Measurements from ENCODE around the gene PRR5L.
"Not testable (repeated sequence)": the region's sequence is repeated elsewhere in the genome, so short reads cannot be mapped to it uniquely, and the experiment has no call there.

PRR5L gene

DNA sequence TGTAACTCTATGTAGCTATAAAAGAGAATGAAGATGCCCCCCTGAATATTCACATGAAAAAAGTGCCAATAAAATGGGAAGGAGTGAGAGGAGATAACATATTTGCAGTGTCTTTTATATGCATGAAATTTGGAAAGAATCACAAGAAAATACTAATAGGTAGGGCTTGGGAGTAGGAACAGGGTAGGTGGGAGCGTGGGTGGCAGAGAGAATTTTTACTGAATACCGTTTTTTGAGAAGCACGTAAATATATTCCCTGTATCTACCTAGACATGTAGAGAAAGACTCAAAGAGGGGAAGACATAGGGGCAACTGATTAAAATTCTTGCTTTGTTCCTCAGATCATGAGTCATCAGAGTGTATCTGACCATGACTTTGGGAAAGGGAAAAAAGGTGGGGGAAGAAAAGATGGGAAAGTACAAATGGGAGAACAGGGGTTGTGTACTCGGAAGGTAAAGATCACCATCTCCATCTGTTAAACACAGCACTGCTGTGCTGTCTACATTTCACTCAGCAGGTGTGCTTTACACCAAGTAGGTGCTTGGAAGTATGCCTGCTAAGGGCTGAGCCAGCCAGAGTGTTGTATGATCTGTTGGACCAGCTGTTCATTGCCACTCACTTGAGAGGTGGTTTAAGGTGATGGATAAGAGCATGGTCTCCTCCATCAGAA, 16.0 kb downstream of the PRR5L start:
- H3K9me3 ChIP-seq (ENCODE audit: control insufficient read depth, insufficient read depth, low read length): no peaks in the 10 kb centered on the region
- no peaks in the 10 kb centered on the region for H3K27me3 ChIP-seq (ENCODE audit: control insufficient read depth, insufficient read depth, low read length)
- H3K4me1 ChIP-seq (ENCODE audit: control insufficient read depth, insufficient read depth, low read length): peaks cover 2% of the 10 kb centered on the region
- H3K4me3 ChIP-seq (ENCODE audit: low read depth, low read length): no peak overlapping the region
- no peaks in the 10 kb centered on the region for H3K36me3 ChIP-seq (ENCODE audit: control insufficient read depth, insufficient read depth, low read length)
- H3K9ac ChIP-seq (ENCODE audit: low read depth, low read length): no peak overlapping the region

DNA sequence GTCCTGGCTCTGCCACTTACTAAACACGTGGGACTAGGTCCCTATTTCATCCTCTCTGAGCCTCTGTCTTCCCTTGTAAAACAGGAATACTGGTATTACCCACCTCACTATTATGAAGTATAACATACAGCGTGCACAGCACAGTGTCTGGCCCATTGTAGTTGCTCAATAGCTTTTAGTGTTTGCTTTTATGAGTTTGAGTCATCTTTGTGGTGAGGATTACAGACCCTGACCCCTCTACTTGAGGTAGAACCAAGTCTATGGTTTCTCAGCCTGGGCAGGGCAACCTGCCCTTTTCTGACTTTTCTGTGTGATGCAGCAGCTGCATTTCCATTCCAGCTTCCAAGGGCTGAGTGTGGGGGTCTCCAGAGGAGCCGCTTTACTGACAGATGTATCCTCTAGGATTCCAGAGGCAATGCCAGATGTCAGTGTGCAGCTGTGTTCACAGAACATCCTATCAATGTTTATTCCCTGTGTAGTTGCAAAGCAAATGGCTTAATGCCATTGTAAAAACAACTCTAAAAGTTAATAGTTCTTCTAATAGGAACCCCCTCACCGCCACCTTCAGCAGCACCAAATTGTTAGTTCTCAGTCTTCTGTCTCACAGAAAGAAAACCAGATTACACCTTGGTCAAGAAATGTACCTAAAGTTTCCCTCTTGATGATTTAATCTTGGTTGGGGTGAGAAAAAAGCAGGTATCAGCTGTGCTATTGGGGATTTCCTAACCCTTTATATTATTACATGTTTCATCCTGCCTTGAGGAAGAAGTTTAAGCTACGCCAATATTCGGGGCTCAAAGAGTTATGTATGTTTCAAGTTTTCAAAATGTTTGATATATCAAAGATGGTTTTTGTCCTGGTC, 16.8 kb downstream of the PRR5L start:
- H3K4me1 ChIP-seq (ENCODE audit: control insufficient read depth, insufficient read depth, low read length): peaks cover 2% of the 10 kb centered on the region
- no peak overlapping the region for H3K9ac ChIP-seq (ENCODE audit: low read depth, low read length)
- H3K4me3 ChIP-seq (ENCODE audit: low read depth, low read length): no peak overlapping the region
- H3K36me3 ChIP-seq (ENCODE audit: control insufficient read depth, insufficient read depth, low read length): no peaks in the 10 kb centered on the region
- H3K27me3 ChIP-seq (ENCODE audit: control insufficient read depth, insufficient read depth, low read length): no peaks in the 10 kb centered on the region
- H3K9me3 ChIP-seq (ENCODE audit: control insufficient read depth, insufficient read depth, low read length): no peaks in the 10 kb centered on the region

- no peak overlapping the region for H3K4me3 ChIP-seq (ENCODE audit: low read depth, low read length)
- H3K9me3 ChIP-seq (ENCODE audit: control insufficient read depth, insufficient read depth, low read length): no peaks in the 10 kb centered on the region
- H3K9ac ChIP-seq (ENCODE audit: low read depth, low read length): no peak overlapping the region
- no peaks in the 10 kb centered on the region for H3K27me3 ChIP-seq (ENCODE audit: control insufficient read depth, insufficient read depth, low read length)
- peaks cover 11% of the 10 kb centered on the region for H3K4me1 ChIP-seq (ENCODE audit: control insufficient read depth, insufficient read depth, low read length)
- H3K36me3 ChIP-seq (ENCODE audit: control insufficient read depth, insufficient read depth, low read length): no peaks in the 10 kb centered on the region
These were observed 17.8 kb downstream of the PRR5L start for GRCh38 chr11:36313750-36314433.

GRCh38 chr11:36314434-36314767, 18.3 kb downstream of the PRR5L start:
- Histone ChIP-seq H3K4me3 (ENCODE audit: low read depth, low read length) (no peak overlapping the region), H3K36me3 (ENCODE audit: control insufficient read depth, insufficient read depth, low read length) (no peaks in the 10 kb centered on the region), H3K9me3 (ENCODE audit: control insufficient read depth, insufficient read depth, low read length) (no peaks in the 10 kb centered on the region), H3K9ac (ENCODE audit: low read depth, low read length) (no peak overlapping the region), H3K27me3 (ENCODE audit: control insufficient read depth, insufficient read depth, low read length) (no peaks in the 10 kb centered on the region), H3K4me1 (ENCODE audit: control insufficient read depth, insufficient read depth, low read length) (peaks cover 16% of the 10 kb centered on the region)

- H3K27me3 ChIP-seq (ENCODE audit: control insufficient read depth, insufficient read depth, low read length): no peaks in the 10 kb centered on the region
- H3K9ac ChIP-seq (ENCODE audit: low read depth, low read length): no peak overlapping the region
- H3K4me3 ChIP-seq (ENCODE audit: low read depth, low read length): no peak overlapping the region
- no peaks in the 10 kb centered on the region for H3K36me3 ChIP-seq (ENCODE audit: control insufficient read depth, insufficient read depth, low read length)
- peaks cover 18% of the 10 kb centered on the region for H3K4me1 ChIP-seq (ENCODE audit: control insufficient read depth, insufficient read depth, low read length)
- H3K9me3 ChIP-seq (ENCODE audit: control insufficient read depth, insufficient read depth, low read length): no peaks in the 10 kb centered on the region
These were observed 20.0 kb downstream of the PRR5L start for GRCh38 chr11:36316049-36316448.

DNA sequence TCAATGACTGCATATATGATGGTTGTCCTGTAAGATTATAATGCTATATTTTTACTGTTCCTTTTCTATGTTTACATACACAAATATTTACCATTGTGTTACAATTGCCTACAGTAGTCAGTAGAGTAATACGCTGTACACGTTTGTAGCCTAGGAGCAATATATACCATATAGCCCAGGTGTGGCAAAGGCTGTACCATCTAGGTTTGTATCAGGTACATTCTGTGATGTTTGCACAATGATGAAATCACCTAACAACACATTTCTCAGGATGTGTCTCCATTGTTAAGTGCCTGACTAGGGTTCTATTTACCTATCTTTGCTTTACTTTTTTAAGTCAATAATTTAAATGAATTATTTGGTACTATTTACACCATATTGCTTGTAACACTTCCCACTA, 21.9 kb downstream of the PRR5L start:
- Histone ChIP-seq H3K27me3 (ENCODE audit: control insufficient read depth, insufficient read depth, low read length) (no peaks in the 10 kb centered on the region), H3K4me1 (ENCODE audit: control insufficient read depth, insufficient read depth, low read length) (peaks cover 18% of the 10 kb centered on the region), H3K4me3 (ENCODE audit: low read depth, low read length) (no peak overlapping the region), H3K9ac (ENCODE audit: low read depth, low read length) (no peak overlapping the region), H3K36me3 (ENCODE audit: control insufficient read depth, insufficient read depth, low read length) (no peaks in the 10 kb centered on the region), H3K9me3 (ENCODE audit: control insufficient read depth, insufficient read depth, low read length) (no peaks in the 10 kb centered on the region)

DNA sequence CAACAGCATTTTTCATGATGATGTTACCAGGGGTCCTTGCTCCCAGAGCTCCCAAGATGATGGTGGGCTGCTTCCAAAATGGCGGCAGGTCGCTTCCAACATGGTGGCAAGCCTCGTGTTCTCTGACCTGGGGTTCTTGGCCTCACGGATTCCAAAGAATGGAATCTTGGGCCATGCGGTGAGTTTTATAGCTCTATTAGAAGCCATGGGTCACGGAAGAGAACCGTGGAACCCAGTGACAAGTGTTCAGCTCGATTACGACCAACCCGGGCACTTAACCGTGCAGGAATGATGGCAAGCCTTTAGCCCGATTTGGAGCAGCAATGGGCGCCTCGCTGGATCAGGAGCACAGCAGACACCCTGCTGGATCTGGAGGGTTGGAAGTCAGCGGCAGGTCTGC, 28.9 kb downstream of the PRR5L start:
- not testable (repeated sequence) for H3K4me3 ChIP-seq (ENCODE audit: low read depth, low read length); H3K9me3 ChIP-seq (ENCODE audit: control insufficient read depth, insufficient read depth, low read length); H3K9ac ChIP-seq (ENCODE audit: low read depth, low read length); H3K27me3 ChIP-seq (ENCODE audit: control insufficient read depth, insufficient read depth, low read length); H3K4me1 ChIP-seq (ENCODE audit: control insufficient read depth, insufficient read depth, low read length); H3K36me3 ChIP-seq (ENCODE audit: control insufficient read depth, insufficient read depth, low read length)

- not testable (repeated sequence) for H3K4me3 ChIP-seq (ENCODE audit: low read depth, low read length); H3K36me3 ChIP-seq (ENCODE audit: control insufficient read depth, insufficient read depth, low read length); H3K27me3 ChIP-seq (ENCODE audit: control insufficient read depth, insufficient read depth, low read length); H3K9me3 ChIP-seq (ENCODE audit: control insufficient read depth, insufficient read depth, low read length); H3K4me1 ChIP-seq (ENCODE audit: control insufficient read depth, insufficient read depth, low read length); H3K9ac ChIP-seq (ENCODE audit: low read depth, low read length)
These were observed 29.3 kb downstream of the PRR5L start for GRCh38 chr11:36325403-36325802.

DNA sequence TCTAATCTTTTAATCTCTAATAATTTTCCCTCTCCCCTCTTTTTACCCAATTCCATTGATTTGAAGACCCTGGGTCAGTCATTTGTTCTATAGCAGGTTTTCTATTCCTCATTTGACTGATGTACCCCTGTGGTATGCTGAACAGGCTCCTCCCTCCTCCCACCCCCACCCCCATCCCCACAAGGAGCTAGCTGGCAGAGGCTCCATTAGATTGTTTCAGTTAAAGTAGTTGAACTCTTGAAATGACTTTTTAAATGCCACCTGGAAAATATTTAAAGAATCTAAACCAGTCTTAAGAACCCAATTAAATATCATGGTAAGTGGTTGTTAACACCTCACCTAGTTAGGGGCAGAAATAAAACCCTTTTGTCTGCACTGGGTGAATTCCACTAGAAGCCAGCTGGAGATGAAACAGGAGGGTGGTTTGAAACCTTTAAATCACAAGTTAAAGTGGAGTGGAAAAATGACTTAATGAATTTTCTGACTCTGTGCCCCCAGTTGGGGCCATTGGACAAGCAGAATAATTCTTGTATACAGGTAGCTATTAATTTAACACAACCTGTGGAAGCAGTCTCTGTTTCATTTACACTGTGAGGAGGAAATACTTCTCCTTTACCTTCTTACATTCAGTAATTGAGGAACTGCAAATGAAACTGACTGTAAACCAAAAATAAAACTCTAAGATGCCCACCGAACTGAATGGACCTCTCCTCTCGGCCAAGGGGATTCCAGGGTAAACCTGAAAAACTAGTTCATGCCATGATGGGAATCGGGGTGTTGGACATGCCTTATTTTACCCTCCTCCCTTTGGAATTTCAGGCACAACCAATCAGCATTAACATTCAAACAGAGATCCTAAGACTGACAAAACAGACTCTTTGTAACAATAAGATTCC, 30.7 kb downstream of the PRR5L start:
- H3K36me3 ChIP-seq (ENCODE audit: control insufficient read depth, insufficient read depth, low read length): no peaks in the 10 kb centered on the region
- no peak overlapping the region for H3K4me3 ChIP-seq (ENCODE audit: low read depth, low read length)
- no peaks in the 10 kb centered on the region for H3K9me3 ChIP-seq (ENCODE audit: control insufficient read depth, insufficient read depth, low read length)
- no peaks in the 10 kb centered on the region for H3K27me3 ChIP-seq (ENCODE audit: control insufficient read depth, insufficient read depth, low read length)
- H3K4me1 ChIP-seq (ENCODE audit: control insufficient read depth, insufficient read depth, low read length): peaks cover 4% of the 10 kb centered on the region
- H3K9ac ChIP-seq (ENCODE audit: low read depth, low read length): no peak overlapping the region

- no peak overlapping the region for H3K4me3 ChIP-seq (ENCODE audit: low read depth, low read length)
- H3K36me3 ChIP-seq (ENCODE audit: control insufficient read depth, insufficient read depth, low read length): no peaks in the 10 kb centered on the region
- no peaks in the 10 kb centered on the region for H3K9me3 ChIP-seq (ENCODE audit: control insufficient read depth, insufficient read depth, low read length)
- H3K4me1 ChIP-seq (ENCODE audit: control insufficient read depth, insufficient read depth, low read length): peaks cover 4% of the 10 kb centered on the region
- H3K27me3 ChIP-seq (ENCODE audit: control insufficient read depth, insufficient read depth, low read length): no peaks in the 10 kb centered on the region
- H3K9ac ChIP-seq (ENCODE audit: low read depth, low read length): no peak overlapping the region
These were observed 33.0 kb downstream of the PRR5L start for GRCh38 chr11:36328966-36329673.

- Histone ChIP-seq H3K9me3 (ENCODE audit: control insufficient read depth, insufficient read depth, low read length) (no peaks in the 10 kb centered on the region), H3K36me3 (ENCODE audit: control insufficient read depth, insufficient read depth, low read length) (no peaks in the 10 kb centered on the region), H3K4me3 (ENCODE audit: low read depth, low read length) (no peak overlapping the region), H3K27me3 (ENCODE audit: control insufficient read depth, insufficient read depth, low read length) (no peaks in the 10 kb centered on the region), H3K4me1 (ENCODE audit: control insufficient read depth, insufficient read depth, low read length) (peaks cover 4% of the 10 kb centered on the region), H3K9ac (ENCODE audit: low read depth, low read length) (no peak overlapping the region)
These were observed 34.3 kb downstream of the PRR5L start for GRCh38 chr11:36330411-36330810.

Measured in iPS-15b (cell line).